Measurements from ENCODE around the gene TTC23L. TPM values are rescaled to one million over a fixed set of nuclear protein-coding genes. Genes with fewer than 3 reads are reported as not detected.

The TTC23L gene
- total RNA-seq, 4 donors from 2014 or later = not detected

- ATAC-seq (no peak), DNase-seq (no peak)
- H3K4me3 ChIP-seq = no peak overlapping the region
- H3K27ac ChIP-seq = no peak overlapping the region
- TF ChIP-seq CTCF (IDR thresholded peaks at IDR 0.05 in 4 of 5, conservative IDR thresholded peaks at IDR 0.05 in 1 of 5) (no peak), POLR2A (IDR thresholded peaks at IDR 0.05) (no peak)
- H3K4me1 ChIP-seq = no peaks in the 10 kb centered on the region
- peaks cover 0 to 3% (median 0%) of the 10 kb centered on the region in 3 donors for H3K27me3 ChIP-seq
- in situ Hi-C loops (cut with MboI; ENCODE audit: low sequenced_read_pairs in 4 of 4) (no loop called here), intact Hi-C loops (cut with DNase I; ENCODE audit: low total_unique reads) (no loop called here)
- H3K36me3 ChIP-seq = no peaks in the 10 kb centered on the region
- no peaks in the 10 kb centered on the region for H3K9me3 ChIP-seq
These were observed 6.0 kb downstream of the TTC23L start for GRCh38 chr5:34844999-34845398.

- TF ChIP-seq CTCF (IDR thresholded peaks at IDR 0.05 in 4 of 5, conservative IDR thresholded peaks at IDR 0.05 in 1 of 5) (no peak), POLR2A (IDR thresholded peaks at IDR 0.05) (no peak)
- in situ Hi-C loops (cut with MboI; ENCODE audit: low sequenced_read_pairs in 4 of 4) = no loop called here
- ATAC-seq (no peak), DNase-seq (no peak)
- intact Hi-C loops (cut with DNase I; ENCODE audit: low total_unique reads) = no loop called here
- Histone ChIP-seq H3K27ac (no peak overlapping the region), H3K36me3 (no peaks in the 10 kb centered on the region), H3K9me3 (no peaks in the 10 kb centered on the region), H3K27me3 (no peaks in the 10 kb centered on the region), H3K4me1 (no peaks in the 10 kb centered on the region), H3K4me3 (no peak overlapping the region)
These were observed 8.1 kb downstream of the TTC23L start for GRCh38 chr5:34847056-34847455.

- intact Hi-C loops (cut with DNase I; ENCODE audit: low total_unique reads) = no loop called here
- Histone ChIP-seq H3K36me3 (no peaks in the 10 kb centered on the region), H3K9me3 (no peaks in the 10 kb centered on the region), H3K4me3 (no peak overlapping the region), H3K27me3 (no peaks in the 10 kb centered on the region), H3K27ac (no peak overlapping the region), H3K4me1 (no peaks in the 10 kb centered on the region)
- ATAC-seq (no peak), DNase-seq (no peak)
- TF ChIP-seq CTCF (IDR thresholded peaks at IDR 0.05 in 4 of 5, conservative IDR thresholded peaks at IDR 0.05 in 1 of 5) (no peak), POLR2A (IDR thresholded peaks at IDR 0.05) (no peak)
- in situ Hi-C loops (cut with MboI; ENCODE audit: low sequenced_read_pairs in 4 of 4) = no loop called here
These were observed 8.6 kb downstream of the TTC23L start for GRCh38 chr5:34847552-34847951.

- in situ Hi-C loops (cut with MboI; ENCODE audit: low sequenced_read_pairs in 4 of 4) = no loop called here
- ATAC-seq (no peak), DNase-seq (no peak)
- Histone ChIP-seq H3K4me1 (no peaks in the 10 kb centered on the region), H3K27me3 (no peaks in the 10 kb centered on the region), H3K4me3 (no peak overlapping the region), H3K9me3 (no peaks in the 10 kb centered on the region), H3K27ac (no peak overlapping the region), H3K36me3 (no peaks in the 10 kb centered on the region)
- intact Hi-C loops (cut with DNase I; ENCODE audit: low total_unique reads) = no loop called here
- TF ChIP-seq POLR2A (IDR thresholded peaks at IDR 0.05) (no peak), CTCF (IDR thresholded peaks at IDR 0.05 in 4 of 5, conservative IDR thresholded peaks at IDR 0.05 in 1 of 5) (no peak)
These were observed 9.3 kb downstream of the TTC23L start for GRCh38 chr5:34848230-34848629.

- TF ChIP-seq POLR2A (IDR thresholded peaks at IDR 0.05) (no peak), CTCF (IDR thresholded peaks at IDR 0.05 in 4 of 5, conservative IDR thresholded peaks at IDR 0.05 in 1 of 5) (no peak)
- ATAC-seq (no peak), DNase-seq (no peak)
- Histone ChIP-seq H3K27me3 (no peaks in the 10 kb centered on the region), H3K27ac (no peak overlapping the region), H3K36me3 (no peaks in the 10 kb centered on the region), H3K4me3 (no peak overlapping the region), H3K4me1 (no peaks in the 10 kb centered on the region), H3K9me3 (no peaks in the 10 kb centered on the region)
- intact Hi-C loops (cut with DNase I; ENCODE audit: low total_unique reads) = no loop called here
- in situ Hi-C loops (cut with MboI; ENCODE audit: low sequenced_read_pairs in 4 of 4) = no loop called here
These were observed 10.3 kb downstream of the TTC23L start for GRCh38 chr5:34849253-34849652.

Measured in gastrocnemius medialis (tissue), 4 donors.